Activated naive CD8-positive, alpha-beta T cell treated with anti-CD3 and anti-CD28 coated beads, Interleukin-2, amount 10 ng/mL, durations not matched to agents 7 days and 5 days (primary cell): ENCODE measurements around the gene GSTT2B. TPM values are rescaled to one million over a fixed set of nuclear protein-coding genes. Genes with fewer than 3 reads are reported as not detected.
"Not testable (repeated sequence)": the region's sequence is repeated elsewhere in the genome, so short reads cannot be mapped to it uniquely, and the experiment has no call there.

Source experiments
- ATAC-seq: fragments of 150-1000 bp; cut with Tn5 transposase; one replicate; pipeline ENCODE4 v1.10.0; 2021; ENCODE audit warnings: low read depth, moderate library complexity
- POLR2A ChIA-PET: fragments of 350-600 bp; sonication (Branson Sonifier 250); formaldehyde crosslinking; loops from one replicate; lab custom pipeline; 2021; ENCODE audit warnings: antibody characterized with exemption; lab: Charles Lee
- DNase-seq: peaks from one replicate; pipeline ENCODE4 v3.0.0; 2021
- H3K27ac Mint-ChIP-seq: one replicate; pipeline ENCODE4 v1.8.0; 2022; ENCODE audit warnings: mild to moderate bottlenecking, mixed read lengths
- H3K27me3 Mint-ChIP-seq: one replicate; pipeline ENCODE4 v1.8.0; 2022; ENCODE audit warnings: mild to moderate bottlenecking, moderate library complexity, mixed read lengths
- H3K36me3 Mint-ChIP-seq: one replicate; pipeline ENCODE4 v1.8.0; 2021; ENCODE audit warnings: mild to moderate bottlenecking, mixed read lengths
- H3K4me1 Mint-ChIP-seq: one replicate; pipeline ENCODE4 v1.8.0; 2021; ENCODE audit warnings: mixed read lengths
- H3K4me3 Mint-ChIP-seq: one replicate; pipeline ENCODE4 v1.8.0; 2022; ENCODE audit warnings: mild to moderate bottlenecking, moderate library complexity, mixed read lengths
- H3K9me3 Mint-ChIP-seq: one replicate; pipeline ENCODE4 v1.8.0; 2021; ENCODE audit warnings: mixed read lengths
- total RNA-seq, 2 experiments: library from RNA; stranded (reverse); gene quantifications; one replicate each; pipeline ENCODE4 v1.2.3, GENCODE V29; 2021

Gene GSTT2B
- total RNA-seq, 2 experiments from 2014 or later, result not detected

DNA sequence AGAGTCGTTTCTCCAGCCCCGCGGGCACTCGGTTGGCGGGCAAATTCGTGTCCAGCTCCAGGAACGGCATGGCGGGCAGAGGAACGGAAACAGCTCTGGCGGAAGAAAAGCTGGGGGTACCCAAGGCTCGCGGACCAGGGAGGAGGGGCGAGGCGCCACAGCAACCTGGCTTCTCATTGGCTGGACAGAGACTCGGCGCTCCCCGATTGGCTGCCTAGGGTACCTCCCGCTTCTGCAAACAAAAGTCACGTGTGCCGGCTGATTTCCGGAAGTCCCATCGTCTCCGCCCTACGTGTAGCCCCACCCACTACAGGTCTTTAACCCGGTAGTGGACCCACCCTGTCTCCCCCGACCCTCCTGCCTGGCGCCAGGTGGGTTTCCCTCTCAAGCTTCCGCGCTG is 13.3 kb upstream of the GSTT2B start, which contains the start of gene DDT:
Gene DDT, minus strand, starts transcription at position 97 of the 400 bp plus-strand sequence. Its CDS starts 27 bp downstream, at position 70.
- H3K27me3 Mint-ChIP-seq, H3K9me3 Mint-ChIP-seq, H3K27ac Mint-ChIP-seq, H3K4me3 Mint-ChIP-seq, POLR2A ChIA-PET, DNase-seq: not testable (repeated sequence)
- H3K36me3 Mint-ChIP-seq, result peaks cover 19% of the 10 kb centered on the region
- ATAC-seq, result peak; percentile 98
- H3K4me1 Mint-ChIP-seq, result peaks cover 15% of the 10 kb centered on the region

DNA sequence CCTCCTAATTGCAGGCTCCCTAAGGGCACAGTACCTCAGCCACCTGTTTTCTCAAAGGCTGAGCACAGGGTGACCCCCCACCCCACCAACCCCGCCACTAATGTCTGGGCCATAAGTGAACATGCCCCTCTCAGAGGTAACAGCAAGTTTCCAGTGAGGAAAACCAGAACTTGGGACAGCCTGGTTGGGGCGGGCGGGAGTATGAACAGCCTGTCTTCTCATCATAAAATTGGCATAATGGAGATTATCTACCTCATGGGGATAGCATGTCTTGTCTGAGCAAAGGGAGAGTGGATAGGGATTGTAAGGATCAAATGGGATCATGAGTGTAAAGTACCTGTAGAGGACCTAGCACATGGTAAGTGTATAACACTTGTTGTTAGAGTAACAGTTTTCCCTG is 10.9 kb upstream of the GSTT2B start:
- DNase-seq, H3K4me3 Mint-ChIP-seq, H3K9me3 Mint-ChIP-seq, H3K27me3 Mint-ChIP-seq, POLR2A ChIA-PET, H3K27ac Mint-ChIP-seq, ATAC-seq: not testable (repeated sequence)
- Mint-ChIP-seq H3K4me1 (peaks cover 15% of the 10 kb centered on the region), H3K36me3 (peaks cover 24% of the 10 kb centered on the region)

DNA sequence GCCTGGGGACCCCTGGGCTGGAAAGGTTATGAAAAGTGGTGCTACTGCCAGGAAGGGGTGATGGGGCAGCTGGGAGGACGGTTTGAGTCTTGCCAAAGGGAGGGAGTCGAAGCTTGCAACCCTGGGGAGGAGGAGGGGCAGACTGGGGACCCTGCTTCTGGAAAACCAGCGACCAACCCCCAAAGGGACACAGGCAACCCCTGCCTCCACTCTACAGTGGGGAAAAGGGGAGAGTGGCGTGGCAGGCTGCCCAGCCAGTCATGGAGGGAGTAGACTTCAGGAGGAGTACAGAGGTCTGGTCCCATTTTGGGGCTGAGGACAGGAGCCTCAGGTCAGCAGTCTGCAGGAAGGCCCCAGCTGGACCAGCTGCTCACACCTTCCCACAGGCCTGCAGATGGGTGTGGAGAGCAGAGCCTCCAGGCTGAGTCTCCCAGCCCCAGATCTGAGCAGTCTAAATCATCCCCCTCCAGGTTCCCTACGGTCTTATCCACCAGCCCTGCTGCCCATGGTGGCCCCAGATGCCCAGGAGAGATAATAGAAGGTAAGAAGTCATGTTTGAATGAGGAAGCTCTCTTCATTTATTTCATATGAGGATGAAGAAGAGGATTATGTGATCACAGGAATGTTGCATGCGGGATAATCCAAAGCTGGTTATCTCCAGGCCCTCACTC is 10.0 kb upstream of the GSTT2B start:
- ATAC-seq (no peak), DNase-seq (no peak)
- Mint-ChIP-seq H3K27me3 (no peaks in the 10 kb centered on the region), H3K27ac (no peak overlapping the region), H3K36me3 (peaks cover 24% of the 10 kb centered on the region), H3K9me3 (no peaks in the 10 kb centered on the region), H3K4me3 (no peak overlapping the region), H3K4me1 (peaks cover 15% of the 10 kb centered on the region)
- POLR2A ChIA-PET, result interaction anchor here (0.6 to 1.4 kb wide), 2 partner anchors 52 to 57 kb away, joined by 3 read pairs; no protein-coding TSS in a partner anchor

DNA sequence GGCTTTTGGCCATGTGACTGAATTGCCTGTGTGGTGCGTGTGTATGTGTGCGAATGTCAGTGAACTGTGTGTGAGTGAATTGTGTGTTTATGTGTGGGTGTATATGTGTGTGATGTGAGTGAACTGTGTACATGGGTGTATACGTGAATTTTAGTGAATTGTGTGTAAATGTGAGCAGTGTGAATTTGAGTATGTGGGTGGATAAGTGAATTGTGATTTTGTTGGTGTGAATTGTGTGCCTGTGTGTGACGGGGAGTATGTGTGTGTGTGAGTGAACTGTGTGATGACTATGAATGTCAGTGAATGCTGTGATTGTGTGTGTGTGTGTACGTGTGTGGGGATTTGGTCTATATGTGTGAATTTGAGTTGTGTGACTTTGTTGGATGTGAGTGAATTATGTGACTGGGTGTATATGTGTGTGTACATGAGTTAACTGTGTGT is 9.2 kb upstream of the GSTT2B start:
- H3K9me3 Mint-ChIP-seq, result no peaks in the 10 kb centered on the region
- H3K4me1 Mint-ChIP-seq, result peaks cover 15% of the 10 kb centered on the region
- H3K27ac Mint-ChIP-seq, result no peak overlapping the region
- POLR2A ChIA-PET, result interaction anchor here (1.4 kb wide), 1 partner anchor 56 kb away, joined by 3 read pairs; no protein-coding TSS in a partner anchor
- peaks cover 24% of the 10 kb centered on the region for H3K36me3 Mint-ChIP-seq
- ATAC-seq (no peak), DNase-seq (no peak)
- no peaks in the 10 kb centered on the region for H3K27me3 Mint-ChIP-seq
- H3K4me3 Mint-ChIP-seq, result no peak overlapping the region

- H3K27ac Mint-ChIP-seq, result no peak overlapping the region
- ATAC-seq (no peak), DNase-seq (no peak)
- POLR2A ChIA-PET, result no interaction called here
- H3K9me3 Mint-ChIP-seq, result no peaks in the 10 kb centered on the region
- no peak overlapping the region for H3K4me3 Mint-ChIP-seq
- H3K36me3 Mint-ChIP-seq, result peaks cover 24% of the 10 kb centered on the region
- H3K27me3 Mint-ChIP-seq, result no peaks in the 10 kb centered on the region
- peaks cover 15% of the 10 kb centered on the region for H3K4me1 Mint-ChIP-seq
Observed at GRCh38 chr22:23969071-23969470, 8.1 kb upstream of the GSTT2B start.

GRCh38 chr22:23966568-23966967 is 5.6 kb upstream of the GSTT2B start, which contains the start of gene DDTL:
Gene DDTL, plus strand, starts transcription at chr22:23966888. Its CDS starts 27 bp downstream, at chr22:23966915.
- Mint-ChIP-seq H3K36me3 (peaks cover 22% of the 10 kb centered on the region), H3K4me1 (peaks cover 12% of the 10 kb centered on the region)
- POLR2A ChIA-PET, H3K27ac Mint-ChIP-seq, H3K27me3 Mint-ChIP-seq, H3K9me3 Mint-ChIP-seq, H3K4me3 Mint-ChIP-seq, DNase-seq: not testable (repeated sequence)
- ATAC-seq, result peak; percentile 99

DNA sequence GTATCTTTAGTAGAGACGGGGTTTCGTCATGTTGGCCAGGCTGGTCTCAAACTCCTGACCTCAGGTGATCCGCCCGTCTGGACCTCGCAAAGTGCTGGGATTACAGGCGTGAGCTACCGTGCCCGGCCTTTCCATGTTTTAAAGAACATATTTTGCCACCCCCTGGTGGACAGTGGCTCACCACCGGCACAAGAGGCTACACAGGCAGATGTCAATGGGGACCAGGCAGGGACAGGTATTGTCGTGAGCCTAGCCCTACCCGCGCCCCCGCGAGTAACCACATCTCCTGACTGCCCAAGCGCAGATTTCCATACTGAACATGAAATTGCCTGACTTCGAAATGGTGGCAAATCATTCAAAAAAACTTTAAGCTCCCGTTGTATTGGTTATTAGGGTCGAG is 5.1 kb upstream of the GSTT2B start:
- H3K27ac Mint-ChIP-seq, POLR2A ChIA-PET, H3K27me3 Mint-ChIP-seq, H3K9me3 Mint-ChIP-seq, DNase-seq, H3K4me3 Mint-ChIP-seq: not testable (repeated sequence)
- Mint-ChIP-seq H3K4me1 (peaks cover 10% of the 10 kb centered on the region), H3K36me3 (peaks cover 19% of the 10 kb centered on the region)
- peak; percentile 33 for ATAC-seq

DNA sequence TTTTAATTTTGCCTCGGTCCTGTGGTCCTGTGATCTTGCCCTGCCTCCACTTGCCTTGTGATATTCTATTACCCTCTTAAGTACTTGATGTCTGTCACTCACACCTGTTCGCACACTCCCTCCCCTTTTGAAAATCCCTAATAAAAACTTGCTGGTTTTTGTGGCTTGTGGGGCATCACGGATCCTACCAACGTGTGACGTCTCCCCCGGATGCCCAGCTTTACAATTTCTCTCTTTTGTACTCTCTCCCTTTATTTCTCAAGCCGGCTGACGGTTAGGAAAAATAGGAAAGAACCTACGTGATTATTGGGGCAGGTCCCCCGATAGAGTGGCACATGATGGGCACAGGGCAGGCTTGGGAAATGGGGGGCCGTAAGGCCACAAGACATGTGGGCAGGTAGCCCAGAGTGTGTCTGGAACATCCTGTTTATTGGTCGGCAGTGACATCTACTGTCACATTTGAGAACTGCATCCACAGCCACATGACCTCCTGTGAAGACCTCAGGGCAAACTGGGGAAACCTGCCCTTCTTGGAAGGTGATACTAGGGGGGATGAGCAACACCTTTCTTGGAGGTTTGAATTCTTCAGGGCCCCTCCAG is 4.6 kb downstream of the GSTT2B start:
- not testable (repeated sequence) for H3K27ac Mint-ChIP-seq

DNA sequence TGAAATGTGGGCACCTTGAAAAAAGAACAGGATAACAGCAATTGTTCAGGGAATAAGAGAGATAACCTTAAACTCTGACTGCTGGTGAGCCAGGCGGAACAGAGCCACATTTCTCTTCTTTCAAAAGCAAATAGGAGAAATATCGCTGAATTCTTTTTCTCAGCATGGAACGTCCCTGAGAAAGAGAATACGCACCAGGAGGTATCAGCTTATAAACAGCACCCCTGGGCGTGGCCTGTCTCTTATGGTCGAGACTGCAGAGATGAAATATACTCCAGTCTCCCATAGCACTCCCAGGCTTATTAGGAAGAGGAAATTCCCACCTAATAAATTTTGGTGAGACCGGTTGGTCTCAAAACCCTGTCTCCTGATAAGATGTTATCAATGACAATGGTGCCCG is 5.1 kb downstream of the GSTT2B start:
- DNase-seq, H3K4me3 Mint-ChIP-seq, ATAC-seq, H3K4me1 Mint-ChIP-seq, POLR2A ChIA-PET, H3K27me3 Mint-ChIP-seq, H3K27ac Mint-ChIP-seq, H3K36me3 Mint-ChIP-seq, H3K9me3 Mint-ChIP-seq: not testable (repeated sequence)

More for the DNA sequence above, 4.6 kb downstream of the GSTT2B start:
- ATAC-seq (peak; percentile 90), DNase-seq (peak; percentile 73)
- H3K27me3 Mint-ChIP-seq, POLR2A ChIA-PET, H3K4me1 Mint-ChIP-seq, H3K9me3 Mint-ChIP-seq, H3K36me3 Mint-ChIP-seq, H3K4me3 Mint-ChIP-seq: not testable (repeated sequence)

- H3K27ac Mint-ChIP-seq, H3K4me1 Mint-ChIP-seq, ATAC-seq, POLR2A ChIA-PET, H3K36me3 Mint-ChIP-seq, H3K9me3 Mint-ChIP-seq, H3K27me3 Mint-ChIP-seq, DNase-seq, H3K4me3 Mint-ChIP-seq: not testable (repeated sequence)
Observed at GRCh38 chr22:23954991-23955305, 6.0 kb downstream of the GSTT2B start.

- H3K4me3 Mint-ChIP-seq, ATAC-seq, H3K27me3 Mint-ChIP-seq, H3K4me1 Mint-ChIP-seq, H3K9me3 Mint-ChIP-seq, POLR2A ChIA-PET, H3K36me3 Mint-ChIP-seq, H3K27ac Mint-ChIP-seq, DNase-seq: not testable (repeated sequence)
Observed at GRCh38 chr22:23954193-23954990, 6.6 kb downstream of the GSTT2B start.

DNA sequence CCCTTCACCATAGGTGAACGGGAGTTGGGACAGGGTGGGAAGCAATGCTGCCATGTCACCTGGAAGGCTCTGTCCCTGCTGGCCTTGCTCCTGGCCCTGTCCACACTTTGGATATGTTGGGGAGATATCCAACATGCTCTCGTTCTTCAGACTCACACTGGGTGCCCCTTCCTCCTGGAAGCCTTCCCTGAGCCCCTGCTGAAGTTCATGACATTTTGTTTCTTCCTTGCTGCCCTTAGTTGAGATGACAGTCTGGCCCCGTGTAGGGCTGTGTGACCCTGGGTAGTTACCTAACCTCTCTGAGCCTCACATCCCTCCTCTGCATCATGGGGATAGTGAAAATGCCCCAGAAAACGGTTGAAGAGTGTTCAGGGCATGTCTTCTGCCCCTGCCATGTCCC is 7.5 kb downstream of the GSTT2B start:
- H3K27me3 Mint-ChIP-seq, POLR2A ChIA-PET, H3K4me1 Mint-ChIP-seq, H3K9me3 Mint-ChIP-seq, ATAC-seq, H3K4me3 Mint-ChIP-seq, DNase-seq, H3K36me3 Mint-ChIP-seq, H3K27ac Mint-ChIP-seq: not testable (repeated sequence)

GRCh38 chr22:23952794-23953405 is 8.1 kb downstream of the GSTT2B start:
- H3K4me1 Mint-ChIP-seq, POLR2A ChIA-PET, H3K27me3 Mint-ChIP-seq, ATAC-seq, H3K36me3 Mint-ChIP-seq, DNase-seq, H3K4me3 Mint-ChIP-seq, H3K9me3 Mint-ChIP-seq: not testable (repeated sequence)
- peak overlapping the region; percentile 49 for H3K27ac Mint-ChIP-seq
